SHP77 (cell line): Measurements from ENCODE around the gene HNRNPF.
"Not testable (repeated sequence)": the region's sequence is repeated elsewhere in the genome, so short reads cannot be mapped to it uniquely, and the experiment has no call there.

Source experiments
- DNase-seq, 2 experiments: peaks; one replicate each; lab custom pipeline; 2025; lab: John Stamatoyannopoulos, UW

Gene HNRNPF

DNA sequence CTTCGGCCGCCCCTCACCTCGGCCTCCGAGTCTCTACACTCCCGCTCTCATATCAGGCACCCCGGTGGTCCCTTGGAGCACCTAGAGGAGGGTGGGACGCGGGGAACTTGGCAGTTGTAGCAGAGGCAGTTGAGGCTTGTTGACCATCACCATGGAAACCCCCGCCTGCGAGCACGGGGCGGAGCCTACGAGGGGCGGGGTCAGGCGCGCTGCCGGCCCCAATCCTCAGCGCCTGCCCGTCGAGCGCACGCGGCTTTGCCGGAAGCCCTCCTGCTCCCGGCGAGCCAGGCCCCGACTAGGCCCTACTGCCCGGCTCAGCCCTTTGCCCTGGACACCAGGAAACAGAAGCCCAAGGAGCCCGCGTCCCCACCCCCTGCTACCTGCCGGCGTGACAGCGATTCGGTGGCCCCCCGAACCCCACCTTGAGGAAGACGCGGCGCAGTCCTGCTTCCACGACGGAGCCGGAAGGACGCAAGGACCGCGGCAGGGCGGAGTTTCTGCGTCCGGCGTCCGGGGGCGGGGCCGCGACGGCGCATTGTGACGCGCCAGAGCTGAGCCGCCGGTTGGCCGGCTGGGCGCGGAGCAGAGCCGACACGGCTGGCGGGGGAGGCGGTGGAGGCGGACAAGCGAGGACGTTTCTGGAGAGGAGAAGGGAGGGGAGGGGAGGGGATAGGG, at the start of gene HNRNPF:
Gene HNRNPF, minus strand, starts transcription at position 477 of the 675 bp plus-strand sequence. CDS start 21,302 bp downstream, outside the sequence.
- DNase-seq: peak; percentile 89 to 94

GRCh38 chr10:43458227-43458626, 49.2 kb upstream of the HNRNPF start:
- DNase-seq: no peak

DNA sequence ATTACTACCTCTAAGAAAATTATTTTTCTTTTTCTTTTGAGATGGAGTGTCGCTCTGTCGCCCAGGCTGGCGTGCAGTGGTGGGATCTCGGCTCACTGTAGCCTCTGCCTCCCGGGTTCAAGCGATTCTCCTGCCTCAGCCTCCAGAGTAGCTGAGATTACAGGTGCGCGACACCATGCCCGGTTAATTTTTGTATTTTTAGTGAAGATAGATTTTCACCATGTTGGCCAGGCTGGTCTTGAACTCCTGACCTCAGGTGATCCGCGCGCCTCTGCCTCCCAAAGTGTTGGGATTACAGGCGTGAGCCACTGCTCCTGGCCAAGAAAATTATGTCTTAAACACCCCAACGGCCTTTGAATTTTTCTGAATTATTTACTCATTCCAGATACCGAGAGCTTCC, 47.6 kb upstream of the HNRNPF start:
- not testable (repeated sequence) for DNase-seq

- DNase-seq: not testable (repeated sequence)
Observed at GRCh38 chr10:43454025-43454424, 45.0 kb upstream of the HNRNPF start.

DNA sequence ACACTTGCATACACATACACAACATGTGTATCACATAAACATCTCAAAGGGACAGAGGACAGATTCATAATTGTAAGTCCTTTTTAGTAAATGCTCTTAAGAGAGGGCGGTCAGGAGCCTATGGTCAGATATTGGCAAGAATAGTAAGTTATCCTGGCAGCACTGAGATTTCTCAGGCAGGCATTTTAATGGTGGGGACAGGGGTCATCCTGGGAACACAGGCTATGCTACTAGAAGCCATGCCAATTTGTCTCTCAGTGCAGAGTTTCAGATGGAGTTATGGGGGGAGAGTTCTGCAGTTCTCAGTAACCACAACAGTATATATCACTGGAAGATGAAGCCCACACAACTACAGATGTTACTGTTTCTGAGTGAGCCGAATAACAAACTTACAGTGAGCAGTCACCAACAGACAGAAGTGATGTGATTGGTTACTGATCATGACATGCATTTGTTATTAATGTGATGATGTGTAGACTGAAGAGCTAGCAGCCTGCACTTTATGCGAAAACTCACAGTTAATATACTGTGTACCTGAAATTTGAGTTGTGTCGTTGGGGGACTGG, 44.4 kb upstream of the HNRNPF start:
- no peak for DNase-seq

GRCh38 chr10:43452356-43452914, 43.4 kb upstream of the HNRNPF start:
- DNase-seq: no peak

- DNase-seq: no peak
Observed at GRCh38 chr10:43448742-43449141, 39.8 kb upstream of the HNRNPF start.

- not testable (repeated sequence) for DNase-seq
Observed at GRCh38 chr10:43446219-43447017, 37.4 kb upstream of the HNRNPF start.

DNA sequence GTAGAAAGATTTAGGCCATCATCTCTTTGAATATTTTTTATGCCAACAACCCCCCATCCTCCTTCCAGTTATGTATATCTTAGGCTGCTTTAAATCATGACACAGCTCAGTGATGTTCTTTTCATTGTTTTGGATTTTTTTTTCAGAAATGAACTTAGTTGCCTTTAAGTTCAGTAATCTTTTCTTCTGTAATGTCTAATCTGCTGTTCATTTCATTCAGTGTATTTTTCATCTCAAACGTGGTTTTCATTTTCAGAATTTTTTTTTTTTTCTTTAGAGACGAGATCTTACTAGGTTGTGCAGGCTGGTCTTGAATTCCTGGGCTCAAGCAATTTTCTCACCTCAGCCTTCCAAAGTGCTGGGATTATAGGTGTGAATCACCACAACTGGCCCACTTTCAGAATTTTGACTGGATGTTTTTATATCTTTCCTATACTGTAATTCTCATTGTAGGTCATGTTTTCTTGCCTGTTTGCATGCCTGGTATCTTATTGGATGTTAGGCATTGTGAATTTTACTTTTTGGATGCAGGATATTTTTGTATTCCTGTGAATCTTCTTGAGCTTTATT, 36.0 kb upstream of the HNRNPF start:
- no peak for DNase-seq

DNA sequence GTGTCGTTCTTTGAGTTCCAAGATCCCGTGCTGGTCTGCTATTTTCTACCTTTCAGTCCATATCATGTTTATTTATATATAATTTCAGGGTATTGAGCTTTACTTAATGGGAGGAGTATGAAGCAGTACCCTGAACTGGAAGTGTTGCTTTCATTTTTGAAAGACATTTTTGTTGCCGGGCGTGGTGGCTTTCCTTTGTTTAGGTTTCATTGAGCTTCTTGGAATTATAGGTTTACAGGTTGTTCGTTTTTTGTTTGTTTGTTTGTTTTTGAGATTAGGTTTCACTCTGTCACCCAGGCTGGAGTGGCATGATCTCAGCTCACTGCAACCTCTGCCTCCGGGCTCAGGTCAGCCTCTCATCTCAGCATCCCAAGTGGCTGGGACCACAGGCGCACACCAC, 35.3 kb upstream of the HNRNPF start:
- DNase-seq: no peak

GRCh38 chr10:43440463-43441134, 31.6 kb upstream of the HNRNPF start:
- no peak for DNase-seq

DNA sequence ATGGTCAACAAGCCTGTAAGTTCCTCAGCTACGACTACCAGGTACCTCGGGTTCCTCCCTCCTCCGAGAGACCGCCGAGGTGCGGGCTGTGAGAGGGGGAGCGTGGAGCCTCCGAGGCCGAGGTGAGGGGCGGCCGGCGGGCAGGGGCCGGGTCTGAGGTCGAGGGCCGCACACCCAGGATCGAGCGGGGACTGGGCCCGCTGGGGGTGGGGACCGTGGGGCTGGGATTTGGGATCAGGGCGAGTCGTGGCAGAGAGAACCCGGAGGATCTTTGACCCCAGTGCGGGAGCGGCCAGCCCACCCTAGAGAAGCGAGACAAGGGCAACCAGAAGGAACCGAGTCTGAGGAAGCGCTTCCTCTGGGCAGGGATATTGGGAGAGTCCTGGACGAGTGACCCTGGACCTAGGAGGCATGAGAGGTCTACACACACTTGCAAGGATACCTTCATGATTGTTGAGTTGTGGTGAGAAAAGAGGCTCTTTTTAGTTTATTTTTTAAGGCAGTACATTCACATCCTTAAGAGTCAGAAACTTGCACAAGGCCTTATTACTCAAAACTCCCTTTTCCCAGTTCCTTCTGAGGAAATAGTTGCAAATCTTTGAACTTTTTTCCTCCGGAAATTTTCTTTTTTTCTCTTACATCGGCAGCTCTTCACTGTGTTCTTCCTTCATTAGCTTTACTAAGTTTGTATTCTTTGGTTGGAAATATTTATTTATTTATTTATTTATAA, 28.3 kb upstream of the HNRNPF start:
- no peak for DNase-seq

GRCh38 chr10:43436291-43437140, 27.5 kb upstream of the HNRNPF start, which contains the start of gene ZNF487:
Gene ZNF487 (plus strand): TSS chr10:43437111. CDS start chr10:43475814, 38,703 bp downstream.
- peak; percentile 74 to 75 for DNase-seq

DNA sequence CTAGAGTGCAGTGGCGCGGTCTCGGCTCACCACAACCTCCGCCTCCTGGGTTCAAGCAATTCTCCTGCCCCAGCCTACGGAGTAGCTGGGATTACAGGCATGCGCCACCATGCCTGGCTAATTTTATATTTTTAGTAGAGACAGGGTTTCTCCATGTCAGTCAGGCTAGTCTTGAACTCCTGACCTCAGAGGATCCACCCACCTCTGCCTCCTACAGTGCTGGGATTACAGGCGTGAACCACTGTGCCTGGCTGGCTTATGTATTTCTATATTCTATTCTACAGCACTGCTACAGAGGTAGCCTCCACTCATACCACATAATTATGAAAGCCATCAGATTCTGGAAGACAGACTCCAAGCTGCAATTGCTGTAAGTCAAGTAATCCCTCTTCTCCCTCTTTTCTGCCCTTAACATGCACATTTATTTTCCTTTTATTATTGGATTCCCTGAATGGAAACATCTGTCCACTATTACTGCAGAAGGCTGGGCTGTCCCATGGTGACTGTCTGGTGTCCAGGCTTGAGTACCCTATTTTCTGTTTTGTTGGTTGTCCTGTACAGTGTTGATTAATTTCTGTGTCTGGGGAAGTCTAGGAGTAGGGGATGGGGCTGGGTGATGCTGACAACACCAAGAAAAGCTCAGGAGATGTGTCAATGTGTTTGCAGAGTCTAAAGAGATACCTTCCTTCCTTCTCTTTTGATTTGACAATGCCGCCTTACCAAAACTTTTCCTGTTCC, 22.1 kb upstream of the HNRNPF start:
- DNase-seq: no peak

DNA sequence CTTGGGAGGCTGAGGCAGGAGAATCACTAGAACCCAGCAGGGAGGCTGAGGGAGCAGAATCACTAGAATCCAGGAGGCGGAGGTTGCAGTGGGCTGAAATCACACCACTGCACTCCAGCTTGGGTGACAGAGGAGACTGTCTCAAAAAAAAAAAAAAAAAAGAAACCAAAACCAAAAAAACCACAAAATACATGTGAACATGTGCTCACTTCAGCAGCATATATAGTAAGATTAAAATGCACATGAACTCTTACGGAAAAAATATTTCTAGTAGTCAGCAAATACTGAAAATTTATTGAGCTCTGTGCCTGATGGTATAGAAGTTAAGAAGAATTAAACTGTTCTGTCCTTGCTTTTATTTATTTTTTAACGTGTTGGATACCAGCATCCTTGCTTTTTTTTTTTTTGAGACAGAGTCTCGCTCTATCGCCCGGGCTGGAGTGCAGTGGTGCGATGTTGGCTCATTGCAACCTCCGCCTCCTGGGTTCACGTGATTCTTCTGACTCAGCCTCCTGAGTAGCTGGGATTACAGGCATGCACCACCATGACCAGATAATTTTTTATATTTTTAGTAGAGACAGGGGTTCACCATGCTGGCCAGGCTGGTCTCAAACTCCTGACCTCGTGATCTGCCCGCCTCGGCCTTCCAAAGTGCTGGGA, 18.3 kb upstream of the HNRNPF start:
- no peak for DNase-seq

- not testable (repeated sequence) for DNase-seq
Observed at GRCh38 chr10:43426476-43426875, 17.5 kb upstream of the HNRNPF start.

GRCh38 chr10:43424416-43424815, 15.4 kb upstream of the HNRNPF start:
- no peak for DNase-seq

DNA sequence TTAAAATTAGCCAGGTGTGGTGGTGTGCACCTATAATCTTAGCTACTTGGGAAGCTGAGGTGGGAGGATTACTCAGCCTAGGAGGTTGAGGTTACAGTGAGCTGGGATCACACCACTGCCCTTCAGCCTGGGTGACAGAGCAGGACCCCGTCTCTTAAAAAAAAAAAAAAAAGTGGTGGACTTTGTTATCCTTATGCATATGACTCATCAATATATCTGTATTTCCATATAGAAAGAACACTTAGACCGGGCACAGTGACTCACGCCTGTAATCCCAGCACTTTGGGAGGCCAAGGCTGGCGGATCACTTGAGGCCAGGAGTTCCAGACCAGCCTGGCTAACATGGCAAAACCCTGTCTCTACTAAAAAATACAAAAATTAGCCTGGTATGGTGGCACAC, 13.0 kb upstream of the HNRNPF start:
- not testable (repeated sequence) for DNase-seq

DNA sequence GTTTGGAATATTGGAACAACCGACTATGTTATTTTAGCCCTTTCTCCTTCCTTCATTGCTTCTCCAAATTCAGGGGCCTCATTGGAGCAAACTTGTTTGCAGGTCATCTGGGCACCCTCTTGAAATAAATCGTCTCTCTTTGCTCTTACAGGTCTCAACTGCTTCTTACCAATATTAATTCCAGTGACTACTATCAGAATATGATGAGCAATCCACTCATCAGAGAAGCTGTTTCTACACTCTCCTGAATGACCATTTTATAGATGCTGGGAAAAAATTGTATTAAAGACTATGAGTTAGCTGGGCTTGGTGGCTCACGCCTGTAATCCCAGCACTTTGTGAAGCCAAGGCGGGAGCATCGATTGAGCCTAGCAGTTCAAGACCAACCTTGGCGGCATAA, 12.5 kb upstream of the HNRNPF start:
- DNase-seq: no peak
